H9 (cell line): Measurements from ENCODE around the gene HNRNPF. TPM values are rescaled to one million over a fixed set of nuclear protein-coding genes. Genes with fewer than 3 reads are reported as not detected.

Experiments
- DNase-seq: peaks from one replicate; pipeline ENCODE4 v3.0.0-alpha.2; 2017
- H2AFZ ChIP-seq: one replicate; pipeline ENCODE4 v1.6.1; 2013; ENCODE audit warnings: mild to moderate bottlenecking, low read length, control low read depth, moderate library complexity
- H2AK5ac ChIP-seq: 2 replicates; pipeline ENCODE4 v1.6.1; 2013; ENCODE audit warnings: low read length, control low read depth, mixed read lengths; ENCODE audit not compliant: insufficient read length
- H2BK120ac ChIP-seq: one replicate; pipeline ENCODE4 v1.6.1; 2013; ENCODE audit warnings: low read depth, mild to moderate bottlenecking, low read length, control low read depth, inconsistent platforms; ENCODE audit not compliant: poor library complexity, severe bottlenecking
- H2BK12ac ChIP-seq: 2 replicates; pipeline ENCODE4 v1.6.1; 2013; ENCODE audit warnings: low read length, control low read depth, mixed read lengths, low read depth; ENCODE audit not compliant: insufficient read length
- H2BK15ac ChIP-seq: 2 replicates; pipeline ENCODE4 v1.6.1; 2013; ENCODE audit warnings: low read depth, low read length, control low read depth
- H2BK20ac ChIP-seq: one replicate; pipeline ENCODE4 v1.6.1; 2013; ENCODE audit warnings: low read depth, mild to moderate bottlenecking, low read length, control low read depth, inconsistent platforms; ENCODE audit not compliant: poor library complexity, severe bottlenecking
- H2BK5ac ChIP-seq: 2 replicates; pipeline ENCODE4 v1.6.1; 2013; ENCODE audit warnings: low read length, control low read depth, mixed read lengths; ENCODE audit not compliant: insufficient read length
- H3K14ac ChIP-seq: 2 replicates; pipeline ENCODE4 v1.6.1; 2013; ENCODE audit warnings: low read length, control low read depth; ENCODE audit not compliant: insufficient read depth
- H3K18ac ChIP-seq: 2 replicates; pipeline ENCODE4 v1.6.1; 2013; ENCODE audit warnings: low read depth, mild to moderate bottlenecking, mixed read lengths, low read length, control low read depth; ENCODE audit not compliant: insufficient read length
- H3K23ac ChIP-seq: 2 replicates; pipeline ENCODE4 v1.6.1; 2013; ENCODE audit warnings: low read length, control low read depth, mixed read lengths, low read depth; ENCODE audit not compliant: insufficient read length
- H3K23me2 ChIP-seq: 2 replicates; pipeline ENCODE4 v1.6.1; 2013; ENCODE audit warnings: low read depth, mild to moderate bottlenecking, mixed read lengths, low read length, control low read depth; ENCODE audit not compliant: insufficient read length, poor library complexity, severe bottlenecking
- H3K27ac ChIP-seq: 2 replicates; pipeline ENCODE4 v1.5.1; 2013; ENCODE audit warnings: low read length, control low read depth, mixed read lengths, low read depth; ENCODE audit not compliant: insufficient read length
- H3K27me3 ChIP-seq: 2 replicates; pipeline ENCODE4 v1.6.1; 2013; ENCODE audit warnings: low read length, control low read depth, inconsistent platforms; ENCODE audit not compliant: insufficient read depth
- H3K4ac ChIP-seq: 2 replicates; pipeline ENCODE4 v1.6.1; 2013; ENCODE audit warnings: low read depth, mild to moderate bottlenecking, control low read depth, inconsistent platforms, low read length, moderate library complexity
- H3K4me1 ChIP-seq: 2 replicates; pipeline ENCODE4 v1.6.1; 2013; ENCODE audit warnings: low read length, control low read depth, inconsistent platforms; ENCODE audit not compliant: insufficient read depth
- H3K4me2 ChIP-seq: 2 replicates; pipeline ENCODE4 v1.6.1; 2013; ENCODE audit warnings: low read length, control low read depth, mixed read lengths; ENCODE audit not compliant: insufficient read length, insufficient read depth
- H3K56ac ChIP-seq: 2 replicates; pipeline ENCODE4 v1.6.1; 2013; ENCODE audit warnings: low read depth, mild to moderate bottlenecking, mixed read lengths, low read length, control low read depth; ENCODE audit not compliant: insufficient read length
- H3K79me1 ChIP-seq: 2 replicates; pipeline ENCODE4 v1.6.1; 2013; ENCODE audit warnings: low read depth, mild to moderate bottlenecking, moderate library complexity, low read length, control low read depth, inconsistent platforms; ENCODE audit not compliant: insufficient read depth, poor library complexity, severe bottlenecking
- H3K79me2 ChIP-seq: 2 replicates; pipeline ENCODE4 v1.6.1; 2013; ENCODE audit warnings: low read length, control low read depth, inconsistent platforms; ENCODE audit not compliant: insufficient read depth
- H3K9ac ChIP-seq: 2 replicates; pipeline ENCODE4 v1.6.1; 2013; ENCODE audit warnings: low read length, control low read depth, mixed read lengths; ENCODE audit not compliant: insufficient read length; ENCODE audit errors: extremely low read depth
- H3K9me3 ChIP-seq: one replicate; pipeline ENCODE4 v1.6.1; 2013; ENCODE audit warnings: low read depth, low read length, inconsistent platforms; ENCODE audit not compliant: control insufficient read depth
- H3T11ph ChIP-seq: one replicate; pipeline ENCODE4 v1.6.1; 2013; ENCODE audit warnings: mild to moderate bottlenecking, low read length, control low read depth, inconsistent platforms
- H4K20me1 ChIP-seq: one replicate; pipeline ENCODE4 v1.6.1; 2013; ENCODE audit not compliant: control insufficient read depth, insufficient read length, insufficient read depth
- H4K5ac ChIP-seq: 2 replicates; pipeline ENCODE4 v1.6.1; 2013; ENCODE audit warnings: low read depth, mild to moderate bottlenecking, mixed read lengths, low read length, control low read depth; ENCODE audit not compliant: insufficient read length
- H4K8ac ChIP-seq: replicated peaks from 2 replicates; pipeline ENCODE4 v1.6.1; 2013; ENCODE audit warnings: low read length, control low read depth, mixed read lengths, low read depth; ENCODE audit not compliant: insufficient read length
- H4K91ac ChIP-seq: 2 replicates; pipeline ENCODE4 v1.6.1; 2013; ENCODE audit warnings: low read depth, mild to moderate bottlenecking, moderate library complexity, mixed read lengths, low read length, control low read depth; ENCODE audit not compliant: insufficient read length
- H3K27ac Mint-ChIP-seq, 3 experiments: 2 replicates in 2 of 3; 3 replicates in 1 of 3; pipeline ENCODE4 v1.8.0; 2020 to 2021; ENCODE audit warnings: mixed read lengths in 3 of 3, mild to moderate bottlenecking in 1 of 3, moderate library complexity in 1 of 3
- H3K27me3 Mint-ChIP-seq: 2 replicates; pipeline ENCODE4 v1.8.0; 2021; ENCODE audit warnings: low read depth, mild to moderate bottlenecking, moderate library complexity, mixed read lengths
- H3K36me3 Mint-ChIP-seq, 3 experiments: 2 replicates in 2 of 3; 3 replicates in 1 of 3; pipeline ENCODE4 v1.8.0; 2020 to 2021; ENCODE audit warnings: low read depth in 3 of 3, mixed read lengths in 3 of 3; ENCODE audit not compliant: insufficient read depth in 1 of 3
- H3K4me1 Mint-ChIP-seq, 2 experiments: 2 replicates each; pipeline ENCODE4 v1.8.0; 2020; ENCODE audit warnings: mixed read lengths in 2 of 2
- H3K4me3 Mint-ChIP-seq, 2 experiments: 2 replicates in 1 of 2; 3 replicates in 1 of 2; pipeline ENCODE4 v1.8.0; 2020 to 2021; ENCODE audit warnings: mild to moderate bottlenecking in 2 of 2, mixed read lengths in 2 of 2, moderate library complexity in 1 of 2
- H3K9me3 Mint-ChIP-seq, 2 experiments: 2 replicates in 1 of 2; 3 replicates in 1 of 2; pipeline ENCODE4 v1.8.0; 2020; ENCODE audit warnings: mild to moderate bottlenecking in 2 of 2, mixed read lengths in 2 of 2, moderate library complexity in 1 of 2
- CTCF ChIP-seq: fragments of 200-600 bp; sonication (generic); conservative IDR thresholded peaks from 3 replicates; pipeline ENCODE4 v1.8.0; 2021; ENCODE audit warnings: antibody characterized with exemption, mild to moderate bottlenecking
- WGBS: extraction: QIAGEN DNeasy Blood & Tissue Kit; methylation state at CpG from one replicate; pipeline ENCODE4 v1.1.7; 2013; ENCODE audit warnings: missing lambda C conversion rate, low lambda C conversion rate, mixed read lengths; ENCODE audit not compliant: insufficient read length; ENCODE audit errors: extremely low coverage; 5-methylcytosine and 5-hydroxymethylcytosine counted together
- total RNA-seq: library from RNA; stranded (reverse); gene quantifications from 2 replicates; pipeline ENCODE4 v1.2.1, GENCODE V29; 2021

The HNRNPF gene
- total RNA-seq, 1 experiment from 2014 or later = 411 TPM

- Histone ChIP-seq H2BK12ac (no peak overlapping the region), H3K9ac (no peak overlapping the region), H3K27me3 (no peaks in the 10 kb centered on the region), H3K4me1 (peaks cover 4% of the 10 kb centered on the region; the same call in 1 of the 2 replicates), H2BK20ac (no peak overlapping the region), H3K27ac (no peak overlapping the region), H3K4me2 (no peak overlapping the region), H2AK5ac (no peak overlapping the region), H2BK120ac (no peak overlapping the region), H4K5ac (no peak overlapping the region), H4K20me1 (no peaks in the 10 kb centered on the region), H3K79me1 (no peaks in the 10 kb centered on the region), H3K4ac (no peak overlapping the region), H3K23ac (no peak overlapping the region), H3K23me2 (no peaks in the 10 kb centered on the region), H3K14ac (no peak overlapping the region), H3K56ac (no peak overlapping the region), H3K9me3 (no peaks in the 10 kb centered on the region), H2BK5ac (no peak overlapping the region), H2BK15ac (no peak overlapping the region), H3K79me2 (no peaks in the 10 kb centered on the region), H4K91ac (no peak overlapping the region), H3K18ac (no peak overlapping the region), H4K8ac (no peak overlapping the region), H2AFZ (no peak overlapping the region), H3T11ph (no peak overlapping the region)
- peaks cover 19% of the 10 kb centered on the region in 2 experiments for H3K4me1 Mint-ChIP-seq
- no peak for DNase-seq
- H3K9me3 Mint-ChIP-seq = no peaks in the 10 kb centered on the region; a peak in 1 of 5 replicates
- H3K36me3 Mint-ChIP-seq = peaks cover 0 to 2% (median 0%) of the 10 kb centered on the region in 3 experiments; a peak in 1 of 7 replicates
- H3K4me3 Mint-ChIP-seq = no peak overlapping the region
- peak overlapping the region in 1 of 3 experiments; percentile 85; a peak in 1 of 7 replicates for H3K27ac Mint-ChIP-seq
- WGBS = no CpG with 5 or more reads among the region's 4 CpGs
- no peaks in the 10 kb centered on the region for H3K27me3 Mint-ChIP-seq
- TF ChIP-seq CTCF = no peak
Measured at GRCh38 chr10:43453266-43453831, 44.4 kb upstream of the HNRNPF start.
